Occipital lobe (tissue), 2 donors: ENCODE data around the gene LPCAT1. TPM values are rescaled to one million over a fixed set of nuclear protein-coding genes. Genes with fewer than 3 reads are reported as not detected.

Experiments used
- DNase-seq: peaks from one replicate; lab custom pipeline; 2025; lab: John Stamatoyannopoulos, UW
- total RNA-seq: library from RNA; depleted of rRNA; stranded (reverse); fragments of >200 nt; gene quantifications from one replicate; pipeline ENCODE4 v1.2.3, GENCODE V29; 2014

Gene LPCAT1
- total RNA-seq, 1 donor from 2014 or later, result 129 TPM

DNA sequence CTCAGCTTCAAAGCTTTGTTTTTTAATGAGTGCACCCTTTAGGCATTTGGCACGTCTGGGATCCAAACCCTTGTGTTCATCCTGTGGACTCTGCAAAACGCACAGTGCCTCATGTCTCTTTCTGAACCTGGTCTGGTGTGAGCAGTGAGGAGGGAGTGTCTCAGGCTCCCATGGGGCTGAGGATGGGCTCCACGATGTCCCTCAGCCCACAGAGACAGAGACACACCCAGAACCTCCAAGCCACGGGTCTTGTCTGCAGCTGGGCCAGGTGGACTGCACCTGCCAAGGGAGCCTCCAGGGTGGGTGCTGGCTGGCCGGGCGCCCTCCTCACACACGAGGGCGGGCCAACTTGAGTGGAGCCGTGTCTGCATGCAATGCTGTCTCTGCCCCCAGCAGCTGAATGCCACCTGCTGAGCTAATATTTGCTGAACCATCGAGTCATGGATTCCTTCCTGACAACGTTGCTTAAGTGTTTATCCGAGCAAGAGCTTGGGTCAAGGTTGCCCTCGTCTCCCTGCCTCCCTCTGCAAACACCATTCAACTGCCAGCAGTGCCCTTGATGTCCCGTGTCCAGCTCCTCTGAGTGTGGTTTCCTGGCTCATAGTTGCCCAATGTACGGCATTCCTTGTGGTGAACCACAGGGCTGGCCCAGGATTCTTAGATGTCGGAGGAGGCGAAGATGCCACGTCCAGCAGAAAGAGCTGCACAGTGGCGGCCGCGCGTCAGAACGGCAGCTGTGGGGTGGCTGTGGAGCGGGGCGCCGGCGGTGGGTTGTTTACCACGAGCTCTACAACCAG is 31.4 kb upstream of the LPCAT1 start:
- DNase-seq, result no peak

DNA sequence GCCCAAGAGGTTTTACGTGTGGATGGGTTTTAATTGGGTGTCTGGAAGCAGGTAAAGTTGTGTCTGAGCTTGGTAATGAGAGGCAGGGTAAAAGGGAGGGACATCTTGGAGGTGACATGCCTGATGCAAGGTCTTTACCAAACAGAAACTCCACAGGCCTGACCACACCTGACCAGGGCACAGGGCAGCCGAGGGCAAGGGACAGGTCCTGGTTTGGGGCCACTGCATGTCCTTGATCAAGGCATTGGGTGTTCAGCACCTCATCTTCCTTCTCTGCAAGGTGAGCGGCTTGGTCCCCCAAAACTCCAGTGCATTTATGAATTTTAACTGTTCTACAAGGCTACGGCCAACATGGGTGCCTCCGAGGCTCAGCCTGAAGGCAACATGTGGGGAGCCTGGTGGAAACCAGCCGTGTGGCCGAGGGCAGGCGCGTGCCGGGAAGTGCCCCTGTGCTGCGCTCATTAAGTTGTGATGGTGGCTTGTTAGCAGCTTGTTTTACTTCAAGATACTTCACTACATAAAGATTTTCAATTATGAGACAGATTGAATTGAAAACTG is 30.7 kb upstream of the LPCAT1 start:
- DNase-seq, result no peak

DNA sequence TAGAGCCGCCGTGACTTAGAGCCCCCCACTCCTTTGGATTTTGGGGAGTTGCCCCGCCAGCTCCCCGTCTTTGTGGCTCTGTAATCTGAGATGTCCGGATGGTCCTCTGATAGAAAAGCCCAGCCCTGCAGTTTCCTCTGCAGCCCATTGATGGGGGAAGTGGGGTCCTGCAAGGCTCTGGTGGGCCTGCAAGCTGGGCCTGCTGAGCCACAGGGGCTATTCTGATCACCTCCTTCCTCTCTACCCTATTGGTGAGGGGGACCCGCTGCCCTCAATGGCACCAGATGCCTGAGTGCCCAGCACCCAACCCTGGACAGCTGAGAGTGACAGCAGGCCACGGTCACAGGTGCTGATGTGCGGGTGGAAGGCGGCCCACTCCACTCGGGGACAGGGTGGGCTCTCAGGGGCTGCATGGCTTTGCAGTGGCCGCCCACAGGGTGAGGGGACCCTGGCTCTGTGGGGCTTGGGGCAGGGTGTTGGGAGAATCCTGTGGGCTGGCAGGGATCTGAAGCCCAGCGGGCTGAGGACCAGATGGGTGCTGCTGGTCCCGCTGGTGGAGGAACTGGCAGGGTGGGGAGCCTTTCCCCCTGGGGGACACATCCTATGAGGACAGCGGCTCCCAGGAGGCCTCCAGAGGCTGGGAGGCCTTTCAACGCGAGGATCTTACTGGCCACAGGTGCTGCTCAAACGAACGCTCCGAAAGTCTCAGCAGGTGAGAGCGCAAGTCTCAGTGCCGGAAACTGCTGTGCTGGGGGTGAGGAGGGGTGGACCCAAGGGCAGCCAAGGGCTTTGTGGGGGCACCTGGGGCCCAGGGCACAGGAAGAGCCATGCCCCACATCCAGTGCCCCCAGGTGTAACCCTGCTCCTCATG is 30.0 kb upstream of the LPCAT1 start:
- DNase-seq, result no peak

DNA sequence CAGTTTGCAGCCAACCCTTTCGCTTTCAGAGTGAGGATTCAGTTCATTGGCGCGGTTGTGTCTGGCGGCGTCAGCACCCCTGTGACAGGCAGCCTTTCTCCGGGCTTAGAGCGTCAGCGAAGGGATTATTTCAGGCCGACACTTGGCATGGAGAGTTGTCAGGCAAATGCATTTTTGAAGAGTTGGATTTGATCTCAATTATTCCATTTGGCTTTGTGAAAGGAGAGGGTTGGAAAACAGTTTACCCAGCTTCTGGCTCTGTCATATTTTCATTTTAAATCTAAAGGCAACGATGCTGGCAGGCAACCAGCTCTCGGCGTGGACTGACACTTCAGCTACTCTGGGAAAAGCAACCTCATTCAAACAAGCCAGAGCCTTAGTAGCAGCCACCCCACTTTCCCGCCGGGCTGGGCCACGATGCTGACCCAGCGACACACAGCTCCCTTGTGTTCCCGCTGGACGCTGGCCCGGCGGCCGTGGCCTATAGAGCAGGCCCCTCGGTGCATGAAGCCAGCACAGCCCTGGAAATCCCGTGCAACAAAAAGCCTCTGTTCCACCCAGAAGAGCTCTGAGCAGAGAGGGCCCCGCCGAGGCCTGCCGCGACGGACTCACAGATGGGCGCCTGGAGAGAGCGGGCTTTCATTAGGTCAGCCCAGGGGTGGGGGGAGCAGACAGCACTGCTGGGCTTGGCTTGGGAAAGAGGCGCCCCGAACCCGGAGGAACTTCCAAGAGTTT is 28.9 kb upstream of the LPCAT1 start:
- DNase-seq, result peak; percentile 85

GRCh38 chr5:1551426-1552301 is 27.9 kb upstream of the LPCAT1 start:
- DNase-seq, result no peak

- no peak for DNase-seq
Measured at GRCh38 chr5:1550287-1551076, 26.7 kb upstream of the LPCAT1 start.

DNA sequence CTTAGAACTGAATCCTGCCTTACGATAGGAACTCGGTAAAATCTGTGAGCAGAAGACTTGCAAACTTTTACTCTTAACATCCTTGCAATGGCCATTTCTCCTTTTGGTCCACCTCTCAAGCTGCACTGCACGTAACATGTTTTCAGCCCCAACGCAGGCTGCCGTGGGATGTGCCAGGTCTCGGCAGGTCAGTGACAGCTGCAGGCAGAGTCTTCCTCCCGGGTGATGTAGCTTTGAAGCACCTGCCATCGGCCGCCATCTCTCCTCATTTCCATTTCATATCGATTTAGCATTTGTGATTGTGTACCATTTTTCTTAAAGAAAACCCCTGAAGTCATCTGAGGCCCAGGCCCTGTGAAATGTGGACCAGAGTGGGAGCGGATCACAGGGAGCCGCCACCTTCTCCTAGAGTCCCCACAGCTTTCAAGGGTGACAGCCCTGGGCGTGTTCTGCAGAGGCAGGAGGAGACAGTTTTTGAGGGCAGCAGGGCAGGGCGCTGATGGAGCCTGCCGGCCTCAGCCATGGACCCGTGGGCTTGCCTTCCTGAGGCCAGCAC is 25.8 kb upstream of the LPCAT1 start:
- DNase-seq, result no peak

DNA sequence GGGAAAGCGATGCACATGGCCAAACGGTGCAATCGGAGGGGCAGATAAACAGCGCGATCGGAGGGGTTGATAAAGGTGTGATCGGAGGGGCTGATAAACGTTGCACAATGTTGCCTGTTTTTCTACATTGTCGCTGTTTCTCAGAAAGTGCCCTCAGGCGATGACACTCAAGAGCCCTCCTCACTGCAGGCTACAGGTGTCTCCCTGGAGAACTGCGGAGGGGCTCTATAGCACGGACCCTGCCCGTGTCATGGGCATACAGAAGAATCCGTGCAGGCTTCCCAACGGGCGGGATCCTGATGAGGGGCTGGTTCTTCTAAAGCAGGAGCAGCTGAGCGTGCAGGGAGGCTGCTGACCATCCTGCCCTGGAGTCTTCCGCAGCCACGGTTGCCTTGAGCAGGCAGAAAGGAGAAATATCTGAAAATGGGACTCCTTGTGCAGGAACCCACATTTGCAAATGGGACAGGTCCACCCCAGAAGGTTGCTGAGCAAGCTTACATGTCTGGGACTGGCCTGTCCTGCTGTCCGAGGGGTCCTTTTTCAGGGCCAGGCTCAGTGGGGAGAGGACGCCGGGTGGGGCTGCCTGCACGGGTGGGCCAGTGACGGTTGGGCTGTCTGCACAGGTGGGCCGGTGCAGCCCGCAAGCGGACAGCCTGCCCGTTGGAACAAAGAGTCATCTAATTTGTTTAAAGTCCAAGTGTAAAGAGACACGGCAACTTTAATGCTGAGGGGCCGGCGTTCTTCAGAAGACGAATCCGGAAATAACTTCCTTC is 25.1 kb upstream of the LPCAT1 start:
- no peak for DNase-seq

- no peak for DNase-seq
Measured at GRCh38 chr5:1547655-1548054, 23.9 kb upstream of the LPCAT1 start.

DNA sequence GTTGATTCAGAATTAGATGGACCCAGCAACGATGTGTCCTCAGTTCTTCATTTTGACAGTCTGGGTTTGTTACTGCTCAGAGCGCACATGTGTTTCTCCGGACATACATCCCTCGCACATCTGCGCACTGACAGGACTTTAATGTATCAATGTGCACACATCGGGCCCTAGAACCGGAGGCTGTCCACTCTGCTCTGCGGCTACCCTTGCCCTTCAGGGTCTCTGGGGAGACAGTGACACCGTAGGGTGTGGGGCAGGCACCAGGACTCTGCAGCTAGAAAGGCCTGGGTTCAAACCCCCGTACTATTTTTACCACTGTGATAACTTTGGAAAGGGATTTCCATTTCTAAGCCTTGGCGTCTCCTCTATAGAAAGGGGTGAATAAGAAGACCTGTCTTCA is 23.5 kb upstream of the LPCAT1 start:
- DNase-seq, result no peak

DNA sequence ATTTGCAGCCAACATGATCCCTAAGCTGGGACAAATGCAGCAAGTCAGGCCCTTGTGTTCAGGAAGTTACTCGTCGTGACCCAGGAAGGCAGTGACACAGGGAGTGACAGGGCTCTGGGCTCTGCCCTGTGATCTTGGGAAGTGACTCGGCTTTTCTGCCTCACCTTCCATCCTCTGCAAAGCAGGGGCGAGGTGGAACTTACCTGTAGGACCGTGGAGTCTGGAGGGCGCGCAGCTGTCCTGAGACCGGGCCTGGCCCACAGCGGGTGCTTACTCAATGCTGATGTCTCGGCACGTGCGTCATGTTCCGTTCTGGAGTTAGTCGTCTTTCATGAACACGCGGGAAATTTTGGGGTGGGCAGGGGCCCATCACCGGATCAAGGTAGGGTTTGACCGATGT is 22.8 kb upstream of the LPCAT1 start:
- no peak for DNase-seq

DNA sequence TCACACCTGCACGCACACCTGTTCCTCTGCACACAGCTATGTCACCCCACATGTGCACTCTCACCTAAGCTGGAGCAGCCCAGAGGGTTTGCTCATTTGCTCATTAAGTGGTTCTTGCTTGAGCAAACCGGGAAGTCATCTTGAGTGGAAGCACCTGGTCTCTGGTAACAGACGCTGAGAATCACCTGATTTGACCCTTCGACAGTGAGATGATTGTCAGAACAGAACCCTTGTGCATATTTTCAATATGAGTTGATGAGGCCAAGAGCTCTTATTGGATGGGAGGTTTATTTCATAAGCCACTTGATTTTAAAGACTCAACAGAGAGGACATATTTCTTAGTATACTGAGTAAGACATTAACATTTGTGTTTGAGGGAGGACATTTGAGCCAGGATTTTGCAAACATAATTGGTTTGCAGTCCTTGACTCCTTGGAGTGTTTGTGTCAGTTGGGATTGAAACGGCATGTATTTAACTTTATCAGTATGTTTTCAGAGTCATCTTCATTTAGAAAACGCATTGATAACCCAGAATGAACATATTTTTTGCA is 22.1 kb upstream of the LPCAT1 start:
- DNase-seq, result no peak

DNA sequence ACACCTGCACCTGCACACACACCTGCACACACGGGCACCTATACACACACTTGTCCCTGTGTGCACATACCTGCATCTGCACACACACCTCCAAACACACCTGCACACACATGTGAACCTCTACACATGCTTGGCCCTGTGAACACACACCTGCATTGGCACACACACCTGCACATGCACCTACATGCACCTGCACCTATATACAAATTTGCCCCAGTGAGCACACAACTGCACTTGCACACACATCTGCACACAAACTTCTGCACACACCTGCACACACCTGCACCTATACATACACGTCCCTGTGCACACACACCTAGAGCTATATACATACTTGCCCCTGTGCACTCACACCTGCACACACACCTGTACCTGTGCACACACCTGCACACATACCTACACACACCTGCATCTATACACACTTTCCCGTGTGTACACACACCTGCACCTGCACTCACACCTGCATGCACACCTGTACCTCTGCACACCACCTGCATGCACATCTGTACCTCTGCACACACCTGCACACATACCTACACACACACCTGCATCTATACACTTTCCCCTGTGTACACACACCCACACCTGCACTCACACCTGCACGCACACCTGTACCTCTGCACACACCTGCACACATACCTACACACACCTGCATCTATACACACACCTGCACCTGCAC is 21.5 kb upstream of the LPCAT1 start:
- DNase-seq, result no peak

GRCh38 chr5:1544294-1544961 is 20.7 kb upstream of the LPCAT1 start:
- DNase-seq, result no peak

- DNase-seq, result no peak
Measured at GRCh38 chr5:1543398-1544293, 19.9 kb upstream of the LPCAT1 start.

- no peak for DNase-seq
Measured at GRCh38 chr5:1542781-1543180, 19.0 kb upstream of the LPCAT1 start.
